Activated CD4-positive, CD25-positive, alpha-beta regulatory T cell treated with anti-CD3 and anti-CD28 coated beads, Interleukin-2, amount 50 U/mL, for 24 hours (primary cell): ENCODE measurements around the gene SDHAF2.
"Not testable (repeated sequence)": the region's sequence is repeated elsewhere in the genome, so short reads cannot be mapped to it uniquely, and the experiment has no call there.

Experiments
- ATAC-seq, 2 donors: fragments of 150-1000 bp; cut with Tn5 transposase; one replicate each; pipeline ENCODE4 v1.10.0; 2021; ENCODE audit warnings: mild to moderate bottlenecking in 1 of 2, moderate library complexity in 1 of 2

The SDHAF2 gene

GRCh38 chr11:61429691-61430582, at the start of gene SDHAF2, which contains the start of gene CPSF7:
Gene SDHAF2, plus strand, starts transcription at chr11:61430124. Its CDS starts 23 bp downstream, at chr11:61430147.
Gene CPSF7, minus strand, starts transcription at chr11:61429975. Its CDS starts 740 bp downstream, at chr11:61429235.
- peak; percentile 90 to 92 for ATAC-seq

GRCh38 chr11:61380884-61381283, 49.0 kb upstream of the SDHAF2 start:
- no peak for ATAC-seq

- not testable (repeated sequence) for ATAC-seq
Observed at GRCh38 chr11:61383859-61384258, 46.1 kb upstream of the SDHAF2 start.

GRCh38 chr11:61384271-61385242, 45.4 kb upstream of the SDHAF2 start:
- no peak for ATAC-seq

- no peak for ATAC-seq
Observed at GRCh38 chr11:61390161-61390560, 39.8 kb upstream of the SDHAF2 start.

GRCh38 chr11:61392981-61393595, 36.8 kb upstream of the SDHAF2 start:
- ATAC-seq, result peak in 1 of 2 donors; percentile 36

GRCh38 chr11:61401173-61401572, 28.8 kb upstream of the SDHAF2 start:
- no peak for ATAC-seq

- no peak for ATAC-seq
Observed at GRCh38 chr11:61401573-61401972, 28.4 kb upstream of the SDHAF2 start.

- no peak for ATAC-seq
Observed at GRCh38 chr11:61403658-61404057, 26.3 kb upstream of the SDHAF2 start.

GRCh38 chr11:61404103-61404502, 25.8 kb upstream of the SDHAF2 start:
- no peak for ATAC-seq

GRCh38 chr11:61404641-61405040, 25.3 kb upstream of the SDHAF2 start:
- no peak for ATAC-seq

- no peak for ATAC-seq
Observed at GRCh38 chr11:61406067-61406466, 23.9 kb upstream of the SDHAF2 start.

GRCh38 chr11:61406991-61407728, 22.8 kb upstream of the SDHAF2 start:
- ATAC-seq, result no peak

GRCh38 chr11:61411589-61411988, 18.3 kb upstream of the SDHAF2 start:
- ATAC-seq, result no peak

GRCh38 chr11:61413496-61413895, 16.4 kb upstream of the SDHAF2 start:
- ATAC-seq, result no peak

- no peak for ATAC-seq
Observed at GRCh38 chr11:61414547-61414946, 15.4 kb upstream of the SDHAF2 start.

- ATAC-seq, result no peak
Observed at GRCh38 chr11:61415381-61415780, 14.5 kb upstream of the SDHAF2 start.

- ATAC-seq, result no peak
Observed at GRCh38 chr11:61416941-61417340, 13.0 kb upstream of the SDHAF2 start.

- ATAC-seq, result no peak
Observed at GRCh38 chr11:61417670-61418069, 12.3 kb upstream of the SDHAF2 start.

GRCh38 chr11:61418136-61418535, 11.8 kb upstream of the SDHAF2 start:
- peak; percentile 41 to 83 for ATAC-seq

- no peak for ATAC-seq
Observed at GRCh38 chr11:61422226-61422625, 7.7 kb upstream of the SDHAF2 start.
